ENCODE data around the gene AEBP1. TPM values are rescaled to one million over a fixed set of nuclear protein-coding genes. Genes with fewer than 3 reads are reported as not detected.

AEBP1 gene
- total RNA-seq, 2 experiments from 2014 or later: 35.0 to 64.2 TPM

- Histone ChIP-seq H3K4me3 (ENCODE audit: low read depth, low read length, poor library complexity, severe bottlenecking) (no peak overlapping the region), H4K20me1 (ENCODE audit: insufficient read depth, low read length) (no peaks in the 10 kb centered on the region), H3K79me2 (ENCODE audit: insufficient read depth, low read depth, low read length) (no peaks in the 10 kb centered on the region), H2AFZ (ENCODE audit: low read length) (no peak overlapping the region), H3K9me3 (ENCODE audit: low read length) (no peaks in the 10 kb centered on the region), H3K9me2 (ENCODE audit: insufficient read depth, low read length) (no peaks in the 10 kb centered on the region), H3K4me2 (ENCODE audit: low read length) (no peak overlapping the region), H3K4me1 (ENCODE audit: insufficient read depth, low read length, poor library complexity, severe bottlenecking) (peaks cover 10% of the 10 kb centered on the region), H3K27ac (ENCODE audit: low read depth, low read length, poor library complexity, severe bottlenecking) (no peak overlapping the region), H3K36me3 (ENCODE audit: insufficient read depth, low read length) (peaks cover 79% of the 10 kb centered on the region)
- BruUV-seq (replicated peaks): no TSS peak
- POLR2A ChIA-PET: interaction anchor here (0.6 kb wide), 1 partner anchor 38 kb away, joined by 3 read pairs; no protein-coding TSS in a partner anchor
- TF ChIP-seq CTCF (conservative IDR thresholded peaks at IDR 0.05; ENCODE audit: low read length): no peak
- TF ChIP-seq EZH2phosphoT487 (IDR thresholded peaks at IDR 0.05; ENCODE audit: borderline replicate concordance, low read depth, low read length): no peak
- intact Hi-C loops (cut with micrococcal nuclease; ENCODE audit: unreplicated experiment): no loop called here
- CTCF ChIA-PET (ENCODE audit: unreplicated experiment): no interaction called here
- no peak for DNase-seq (ENCODE audit: low spot score)
Measured at GRCh38 chr7:44113764-44114354, 9.7 kb downstream of the AEBP1 start.

- Histone ChIP-seq H3K4me3 (ENCODE audit: low read depth, low read length, poor library complexity, severe bottlenecking) (no peak overlapping the region), H3K9me2 (ENCODE audit: insufficient read depth, low read length) (no peaks in the 10 kb centered on the region), H3K79me2 (ENCODE audit: insufficient read depth, low read depth, low read length) (no peaks in the 10 kb centered on the region), H3K36me3 (ENCODE audit: insufficient read depth, low read length) (peaks cover 88% of the 10 kb centered on the region), H3K27ac (ENCODE audit: low read depth, low read length, poor library complexity, severe bottlenecking) (no peak overlapping the region), H3K4me1 (ENCODE audit: insufficient read depth, low read length, poor library complexity, severe bottlenecking) (peaks cover 10% of the 10 kb centered on the region), H4K20me1 (ENCODE audit: insufficient read depth, low read length) (no peaks in the 10 kb centered on the region), H3K9me3 (ENCODE audit: low read length) (no peaks in the 10 kb centered on the region), H3K4me2 (ENCODE audit: low read length) (no peak overlapping the region), H2AFZ (ENCODE audit: low read length) (no peak overlapping the region)
- ChIA-PET POLR2A (interaction anchor here (0.6 to 1.2 kb wide), 2 partner anchors 11 to 39 kb away, joined by 3 read pairs; no protein-coding TSS in a partner anchor), CTCF (ENCODE audit: unreplicated experiment) (no interaction called here)
- intact Hi-C loops (cut with micrococcal nuclease; ENCODE audit: unreplicated experiment): no loop called here
- TF ChIP-seq EZH2phosphoT487 (IDR thresholded peaks at IDR 0.05; ENCODE audit: borderline replicate concordance, low read depth, low read length): no peak
- no peak for TF ChIP-seq CTCF (conservative IDR thresholded peaks at IDR 0.05; ENCODE audit: low read length)
- BruUV-seq (replicated peaks): no TSS peak
- DNase-seq (ENCODE audit: low spot score): no peak
Measured at GRCh38 chr7:44114586-44115310, 10.6 kb downstream of the AEBP1 start.

Measured in OCI-LY7 (cell line).